UCSD-AML1 (cell line): ENCODE measurements around the gene SCAANT1.
A peak's percentile ranks its signal among the peaks of the same experiment; 100 is the strongest.

Experiments
- DNase-seq: peaks from one replicate; lab custom pipeline; 2025; ENCODE audit not compliant: unreplicated experiment; lab: John Stamatoyannopoulos, UW

SCAANT1 gene

DNA sequence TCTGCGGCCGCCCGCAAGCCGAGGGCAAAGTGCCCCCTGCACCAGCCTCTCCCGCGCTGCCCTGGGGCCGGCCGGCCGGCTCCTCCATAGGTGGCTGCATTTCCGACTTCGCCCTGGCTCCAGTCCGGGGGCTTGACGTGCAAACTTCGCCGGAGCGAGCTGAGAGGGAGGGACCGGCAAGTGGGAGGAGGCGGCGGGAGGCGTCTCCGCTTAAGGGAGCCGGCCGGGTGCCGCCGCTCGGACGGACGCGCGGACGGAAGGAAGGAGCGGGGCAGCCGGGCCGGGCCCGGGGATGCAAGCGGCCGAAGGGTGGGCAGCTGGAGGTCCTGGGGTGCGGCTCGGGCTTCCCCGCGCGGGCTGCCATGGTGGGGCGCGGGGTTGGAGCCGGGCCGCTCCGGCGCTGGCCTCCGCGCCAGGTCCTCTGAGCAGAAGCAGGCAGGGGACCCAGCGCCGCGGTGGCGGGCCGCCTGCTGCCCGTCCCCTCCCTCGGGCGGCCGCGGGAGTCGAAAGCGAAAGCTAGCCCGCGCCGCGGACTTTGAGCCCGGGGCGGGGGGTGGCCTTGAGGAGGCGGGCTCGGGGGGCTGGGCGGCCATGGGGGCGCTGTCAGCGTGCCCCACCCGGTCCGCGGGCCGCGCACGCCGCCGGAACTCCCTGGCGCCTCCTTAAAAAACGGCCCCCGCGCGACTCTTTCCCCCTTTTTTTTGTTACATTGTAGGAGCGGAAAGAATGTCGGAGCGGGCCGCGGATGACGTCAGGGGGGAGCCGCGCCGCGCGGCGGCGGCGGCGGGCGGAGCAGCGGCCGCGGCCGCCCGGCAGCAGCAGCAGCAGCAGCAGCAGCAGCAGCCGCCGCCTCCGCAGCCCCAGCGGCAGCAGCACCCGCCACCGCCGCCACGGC lies at the start of gene SCAANT1:
TSS of gene SCAANT1 (minus strand) at position 511 of the 895 bp plus-strand sequence.
- DNase-seq, result peak; percentile 84

DNA sequence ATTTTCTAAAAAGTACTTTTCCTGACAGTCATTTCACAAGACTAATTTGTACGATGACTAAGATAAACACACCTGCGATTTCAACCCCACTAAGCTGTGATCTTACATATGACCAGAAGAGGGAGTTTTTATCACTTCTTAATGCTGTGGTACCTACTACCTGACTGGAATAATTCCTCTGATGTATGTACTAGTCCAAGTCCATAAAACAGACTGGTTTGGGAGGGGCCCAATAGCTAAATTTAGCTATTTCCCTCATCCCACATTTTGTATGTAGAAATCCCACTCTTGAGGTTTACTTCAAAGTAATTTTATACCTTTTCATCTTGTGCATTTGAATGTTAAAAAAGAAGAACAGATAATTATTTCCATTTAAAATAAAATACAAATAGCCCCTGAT lies 49.7 kb upstream of the SCAANT1 start:
- DNase-seq, result no peak

- peak; percentile 49 for DNase-seq
Measured at GRCh38 chr3:63960048-63960711, 48.0 kb upstream of the SCAANT1 start.

GRCh38 chr3:63959146-63959545 lies 47.0 kb upstream of the SCAANT1 start:
- DNase-seq, result no peak

DNA sequence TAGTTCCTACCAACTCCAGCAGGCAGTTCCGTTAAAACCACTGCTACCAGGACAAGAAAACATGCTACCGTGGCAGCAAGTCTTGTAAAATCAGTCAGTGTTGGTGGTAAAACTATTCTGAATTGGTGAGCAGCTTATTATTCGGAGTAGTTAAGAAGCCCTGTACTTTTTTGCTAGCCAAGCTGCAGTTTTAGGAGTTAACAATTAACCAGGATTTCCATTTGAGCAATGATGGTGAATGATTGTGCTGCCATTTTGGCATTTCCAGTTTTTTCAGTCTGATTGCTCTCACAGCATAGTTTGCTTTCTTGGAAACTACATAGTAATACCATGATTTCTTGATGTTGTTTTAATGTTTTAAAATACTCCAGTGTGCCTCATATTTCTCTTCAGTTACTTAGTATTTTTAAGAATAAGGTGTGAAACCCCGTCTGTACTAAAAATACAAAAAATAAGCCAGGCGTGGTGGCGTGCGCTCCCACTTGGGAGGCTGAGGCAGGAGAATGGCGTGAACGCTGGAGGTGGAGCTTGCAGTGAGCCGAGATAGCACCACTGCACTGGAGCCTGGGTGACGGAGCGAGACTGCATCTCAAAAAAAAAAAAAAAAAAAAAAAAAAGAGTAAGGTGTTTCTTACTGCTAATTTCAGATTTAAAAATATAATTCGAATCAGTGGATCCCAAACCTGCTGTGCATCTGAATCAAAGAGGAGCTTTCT lies 43.8 kb upstream of the SCAANT1 start:
- DNase-seq, result no peak

DNA sequence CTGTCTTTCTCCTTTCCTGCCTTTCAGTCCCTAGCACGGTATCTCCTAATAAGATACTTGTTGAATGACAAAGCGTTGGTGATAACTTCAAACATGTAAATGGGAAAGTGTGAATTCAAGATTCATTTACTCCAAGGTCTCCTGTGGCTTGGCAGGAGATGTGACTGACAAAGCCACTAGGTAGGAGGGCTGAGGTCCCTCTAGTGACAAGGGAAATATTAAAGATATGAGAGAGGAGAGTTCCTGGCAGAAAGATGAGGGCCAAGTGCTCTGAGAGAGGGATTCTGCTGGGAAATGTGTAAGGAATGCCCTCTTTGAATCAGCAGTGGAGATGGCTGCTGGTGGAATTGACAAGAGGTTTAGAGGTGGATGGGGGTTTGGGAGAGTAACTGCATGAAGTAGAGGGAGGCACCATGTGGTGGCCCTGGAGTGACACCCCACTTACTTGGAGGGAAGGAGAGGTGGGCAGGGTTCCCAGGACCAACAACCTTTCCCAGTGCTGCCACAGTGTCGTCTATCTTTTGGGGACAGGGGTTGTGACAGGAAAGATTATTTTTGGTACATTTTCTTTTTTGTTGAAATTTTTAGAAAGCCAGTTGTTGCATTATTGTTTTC lies 43.0 kb upstream of the SCAANT1 start:
- DNase-seq, result no peak

DNA sequence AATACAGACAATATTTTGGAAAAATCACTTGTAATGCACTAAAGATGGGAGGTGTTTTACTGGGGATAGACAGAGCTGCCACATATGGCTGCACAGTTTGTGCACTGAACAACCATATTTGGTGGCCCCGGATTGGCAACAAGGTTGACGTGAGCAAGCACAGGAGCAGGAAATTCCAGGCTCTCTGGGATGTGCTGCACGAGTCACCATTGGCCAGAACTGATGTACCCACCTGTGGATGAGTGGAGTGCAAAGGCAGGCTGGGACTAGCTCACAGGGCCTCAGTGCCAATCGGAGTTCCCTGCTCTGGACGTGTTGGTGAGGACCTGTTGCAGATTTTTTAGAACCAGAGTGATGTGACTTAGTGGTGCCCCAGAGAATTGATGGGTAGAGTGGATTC lies 42.0 kb upstream of the SCAANT1 start:
- no peak for DNase-seq

DNA sequence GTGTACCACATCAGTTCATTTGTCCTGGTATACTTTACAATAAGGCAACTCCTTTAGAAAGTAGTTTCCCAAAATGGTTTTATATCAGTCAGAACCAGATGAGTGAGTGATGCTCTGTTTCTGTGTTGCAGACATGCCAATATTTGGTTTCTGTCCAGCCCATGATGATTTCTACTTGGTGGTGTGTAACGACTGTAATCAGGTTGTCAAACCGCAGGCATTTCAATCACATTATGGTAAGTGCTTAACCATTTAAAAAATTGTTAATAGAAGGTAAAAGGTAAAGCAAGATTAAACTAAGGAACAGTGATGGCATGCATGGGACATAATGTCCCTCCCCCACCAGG lies 40.0 kb upstream of the SCAANT1 start:
- no peak for DNase-seq

DNA sequence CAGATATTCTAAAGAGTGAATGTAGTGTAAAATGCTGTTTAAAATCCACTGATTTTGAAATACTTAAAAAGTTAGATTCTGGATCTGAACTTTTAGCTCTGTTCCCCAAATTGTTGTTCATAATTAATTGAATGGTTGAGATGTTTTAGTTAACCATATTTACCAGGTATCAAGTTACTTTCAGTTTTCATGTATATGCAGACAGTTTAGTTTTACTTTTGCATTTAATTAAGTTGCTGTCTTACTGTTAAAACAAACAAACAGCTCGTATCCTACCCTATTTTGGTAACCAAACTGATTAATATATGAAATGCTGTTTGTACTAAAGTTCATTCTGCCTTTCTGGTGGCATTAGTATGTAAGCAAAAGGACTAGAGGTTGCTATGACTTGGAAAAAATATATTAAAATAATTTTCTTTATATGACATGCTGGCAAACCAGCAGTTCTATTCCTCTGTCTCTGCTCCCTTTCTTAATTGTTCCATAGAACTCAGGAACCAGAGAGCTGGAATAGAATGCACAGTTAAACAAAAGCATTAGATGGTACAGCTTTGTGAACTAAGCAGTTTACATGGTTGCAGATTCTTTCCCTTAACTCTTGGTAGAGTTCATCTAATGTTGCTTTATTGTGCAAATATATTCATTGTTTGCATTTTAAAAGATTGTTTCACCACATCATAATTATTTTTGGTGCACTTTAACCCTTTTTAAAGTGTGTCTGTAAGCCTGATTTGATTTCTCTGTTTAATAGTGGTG lies 39.5 kb upstream of the SCAANT1 start:
- DNase-seq, result no peak

DNA sequence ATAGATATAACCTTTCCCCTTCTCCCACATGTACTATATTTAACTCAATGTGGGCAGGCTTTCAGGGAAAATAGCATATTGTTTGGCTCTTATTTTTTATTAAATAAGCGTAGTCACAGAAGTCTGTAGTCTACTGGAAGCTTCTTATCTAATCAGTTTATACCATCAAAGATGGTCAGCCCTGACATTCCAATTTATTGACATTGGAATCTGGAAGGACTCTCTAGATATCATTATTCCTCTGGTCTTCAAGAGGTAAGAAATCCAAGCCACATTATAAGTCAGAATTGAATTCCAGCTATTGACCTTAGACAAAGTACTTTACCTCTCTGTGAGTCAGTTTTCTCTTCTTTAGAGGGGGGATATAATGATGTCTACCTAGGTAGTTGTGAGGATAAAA lies 38.5 kb upstream of the SCAANT1 start:
- DNase-seq, result no peak

GRCh38 chr3:63949005-63949404 lies 36.8 kb upstream of the SCAANT1 start:
- DNase-seq, result no peak

- DNase-seq, result no peak
Measured at GRCh38 chr3:63947594-63947993, 35.4 kb upstream of the SCAANT1 start.

GRCh38 chr3:63946753-63947152 lies 34.6 kb upstream of the SCAANT1 start:
- no peak for DNase-seq

DNA sequence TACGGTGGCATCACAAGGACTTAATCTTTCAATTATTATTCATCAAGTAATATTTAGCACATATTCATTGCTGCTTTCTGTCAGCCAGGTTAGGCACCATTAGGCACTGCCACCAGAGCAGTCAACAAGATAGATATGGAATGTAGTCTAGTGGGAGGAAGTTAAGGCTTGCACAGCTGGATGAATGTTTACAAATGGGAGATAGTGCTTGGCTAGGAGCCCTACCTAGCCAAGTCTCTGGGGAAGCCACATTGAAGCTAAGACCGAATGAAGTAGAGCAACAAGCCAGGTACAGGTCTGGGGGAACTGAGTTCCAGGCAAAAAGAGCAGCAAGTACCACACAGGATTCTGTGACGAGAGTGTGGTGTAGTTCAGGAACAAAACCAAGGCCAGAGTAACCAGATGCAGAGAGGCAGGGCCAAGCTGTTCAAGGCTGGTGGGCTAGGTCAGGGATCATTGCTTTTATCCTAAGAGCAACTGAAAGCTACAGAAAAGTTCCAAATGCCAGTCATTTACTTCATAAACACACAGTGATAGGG lies 33.4 kb upstream of the SCAANT1 start:
- DNase-seq, result no peak

DNA sequence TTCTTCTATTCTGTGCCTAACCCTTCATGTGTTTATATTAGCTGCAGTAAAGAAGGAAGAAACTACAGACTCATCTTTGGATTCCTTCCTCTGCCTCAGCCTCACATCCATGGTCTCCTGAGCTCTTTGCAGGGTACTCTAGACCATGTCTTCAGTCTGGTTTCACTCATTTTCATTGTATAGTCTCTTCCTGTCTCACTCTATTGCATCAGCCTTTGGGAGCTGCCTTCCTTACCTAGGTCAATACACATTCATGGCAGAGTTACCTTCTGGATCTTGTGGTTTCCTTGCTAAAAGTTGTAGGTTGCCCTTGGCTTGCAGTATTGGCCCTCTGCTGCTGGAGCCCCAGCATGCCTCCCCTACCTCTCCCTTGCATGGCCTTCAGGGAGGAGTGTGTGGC lies 31.5 kb upstream of the SCAANT1 start:
- DNase-seq, result peak; percentile 18

GRCh38 chr3:63942528-63942927 lies 30.3 kb upstream of the SCAANT1 start:
- no peak for DNase-seq

DNA sequence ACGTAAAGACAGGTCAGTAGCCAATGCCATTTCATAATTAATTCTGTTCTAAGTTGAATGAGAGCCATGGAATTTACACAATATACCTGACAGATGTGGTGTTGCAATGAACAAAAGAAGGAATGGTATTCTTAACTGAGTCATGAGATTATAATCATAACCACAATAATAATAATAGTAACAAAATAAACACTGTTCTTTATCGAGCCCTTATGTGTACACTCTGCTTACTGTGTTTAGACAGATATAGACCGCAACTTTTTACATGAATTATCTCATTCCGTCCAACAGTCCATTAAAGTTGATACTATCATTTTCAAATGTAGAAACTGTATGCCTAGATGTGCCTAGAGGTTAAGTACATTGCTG lies 28.2 kb upstream of the SCAANT1 start:
- no peak for DNase-seq

DNA sequence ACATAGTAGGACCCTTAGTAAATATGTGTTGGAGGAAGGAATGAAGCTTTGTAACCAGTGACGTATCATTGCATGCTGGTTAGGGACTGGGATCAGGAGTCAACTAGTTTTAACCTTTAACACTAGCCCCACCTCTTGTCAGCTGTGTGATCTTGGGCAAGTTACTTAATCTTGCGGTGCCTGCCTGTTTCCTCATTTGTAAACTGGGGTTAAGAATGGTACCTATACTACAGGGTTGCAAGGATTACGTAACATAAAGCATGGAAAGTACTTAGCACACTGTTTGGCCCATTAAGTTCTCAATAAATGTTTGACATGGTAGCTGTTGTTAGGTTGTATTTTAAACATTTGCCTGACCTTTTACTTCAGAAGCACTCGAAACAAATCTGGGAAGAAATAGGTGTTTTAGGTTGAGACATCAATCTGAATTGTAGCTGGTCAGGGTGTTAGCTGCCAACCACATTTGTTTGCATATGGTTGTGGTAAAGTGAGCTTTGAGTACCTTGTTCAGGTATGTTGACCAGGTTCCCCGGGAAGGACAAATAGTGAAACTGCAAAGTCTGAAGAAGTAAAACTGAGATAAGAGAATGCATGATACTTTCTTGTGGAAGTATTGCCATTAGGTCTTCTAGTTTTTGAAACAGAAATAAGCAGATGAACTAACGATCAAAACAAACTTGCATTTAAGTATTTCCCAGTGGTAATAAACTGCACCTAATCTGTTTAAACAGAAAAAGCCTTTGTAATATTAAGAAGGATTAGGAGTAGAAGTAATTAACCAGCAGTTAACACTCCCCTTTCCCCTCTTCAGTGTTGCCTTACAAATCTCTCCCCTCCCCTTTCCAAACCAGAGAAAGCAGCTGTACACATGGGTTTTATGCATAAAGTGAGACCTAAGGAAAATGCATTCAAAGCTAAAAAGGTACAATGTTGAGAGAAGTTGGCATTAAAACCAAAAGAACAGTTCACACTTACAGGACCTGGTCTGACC lies 25.8 kb upstream of the SCAANT1 start:
- no peak for DNase-seq

- no peak for DNase-seq
Measured at GRCh38 chr3:63936925-63937324, 24.7 kb upstream of the SCAANT1 start.
